BJ (cell line): ENCODE results near the gene TTLL5. TPM values are rescaled to one million over a fixed set of nuclear protein-coding genes. Genes with fewer than 3 reads are reported as not detected.
A peak's percentile ranks its signal among the peaks of the same experiment; 100 is the strongest.

ENCODE experiments used
- CTCF ChIA-PET: fragments of 350-600 bp; formaldehyde crosslinking; extraction: SDS; loops from one replicate; lab custom pipeline; 2021; ENCODE audit warnings: antibody characterized with exemption, inconsistent platforms; lab: Yijun Ruan, JAX
- POLR2A ChIA-PET: fragments of 300-600 bp; sonication (Branson Sonifier 250); formaldehyde crosslinking; extraction: SDS; loops from one replicate; lab custom pipeline; 2021; ENCODE audit warnings: antibody characterized with exemption; lab: Charles Lee
- DNase-seq: peaks from one replicate; pipeline ENCODE4 v3.0.0-alpha.2; 2011; ENCODE audit warnings: low read depth
- H3K27me3 ChIP-seq: 2 replicates; pipeline ENCODE4 v1.6.0; 2011; ENCODE audit warnings: low read length; ENCODE audit not compliant: control insufficient read depth, insufficient read depth
- H3K36me3 ChIP-seq: 2 replicates; pipeline ENCODE4 v1.5.1; 2011; ENCODE audit warnings: low read length; ENCODE audit not compliant: control insufficient read depth, insufficient read depth
- H3K4me3 ChIP-seq: 2 replicates; pipeline ENCODE4 v1.5.1; 2011; ENCODE audit warnings: low read depth, mild to moderate bottlenecking, control low read depth, low read length
- CTCF ChIP-seq: IDR thresholded peaks from 2 replicates; pipeline ENCODE4 v1.5.1; 2011; ENCODE audit warnings: low read depth, mild to moderate bottlenecking, control low read depth, inconsistent platforms, low read length, moderate library complexity; ENCODE audit not compliant: insufficient read depth
- polyA minus RNA-seq: library from RNA; depleted of rRNA, polyadenylated mRNA; stranded (reverse); fragments of >200 nt; gene quantifications from 2 replicates; pipeline ENCODE4 v1.2.3, GENCODE V29; 2011; rRNA and poly(A)+ RNA removed
- polyA plus RNA-seq: library from polyadenylated mRNA; depleted of rRNA; stranded (reverse); fragments of >200 nt; gene quantifications from 2 replicates; pipeline ENCODE4 v1.2.3, GENCODE V29; 2011; rRNA removed

Gene TTLL5
- polyA plus RNA-seq (9.9 and 12.3 TPM in 2 replicates), polyA minus RNA-seq (14.0 and 18.4 TPM in 2 replicates)

- DNase-seq = peak; percentile 95
- ChIA-PET POLR2A (interaction anchor here (0.5 to 0.7 kb wide), 5 partner anchors 12 to 476 kb away, joined by 3 to 6 read pairs (median 5); no protein-coding TSS in a partner anchor), CTCF (interaction anchor here (0.8 to 16.2 kb wide), 7 partner anchors 8 to 319 kb away, joined by 3 to 480 read pairs (median 6); partner anchors contain the start of gene FLVCR2)
- H3K36me3 ChIP-seq = no peaks in the 10 kb centered on the region
- no peak for TF ChIP-seq CTCF
- H3K27me3 ChIP-seq = no peaks in the 10 kb centered on the region
- peak within 1 kb of the TSS; percentile 93 for H3K4me3 ChIP-seq
Measured at GRCh38 chr14:75660630-75661498, at the start of gene TTLL5, which contains the start of gene ERG28. TSS of gene TTLL5 (plus strand) at chr14:75661246. CDS start at chr14:75663150, 1,904 bp downstream. TSS of gene ERG28 (minus strand) at chr14:75660876. CDS start at chr14:75657502, 3,374 bp downstream.

GRCh38 chr14:75612157-75612556 lies 48.9 kb upstream of the TTLL5 start:
- TF ChIP-seq CTCF = no peak
- peaks cover 11% of the 10 kb centered on the region for H3K27me3 ChIP-seq
- DNase-seq = no peak
- ChIA-PET CTCF (interaction anchor here (2.7 to 2.8 kb wide), 2 partner anchors 13 to 42 kb away, joined by 7 to 15 read pairs; no protein-coding TSS in a partner anchor), POLR2A (no interaction called here)
- no peaks in the 10 kb centered on the region for H3K36me3 ChIP-seq
- H3K4me3 ChIP-seq = no peak overlapping the region

- H3K36me3 ChIP-seq = no peaks in the 10 kb centered on the region
- DNase-seq = no peak
- peaks cover 11% of the 10 kb centered on the region for H3K27me3 ChIP-seq
- no peak for TF ChIP-seq CTCF
- H3K4me3 ChIP-seq = no peak overlapping the region
- POLR2A ChIA-PET = no interaction called here
- CTCF ChIA-PET = interaction anchor here (0.7 to 1.0 kb wide), 2 partner anchors 34 to 38 kb away, joined by 3 read pairs; no protein-coding TSS in a partner anchor
Measured at GRCh38 chr14:75614179-75614578, 46.9 kb upstream of the TTLL5 start.

- Histone ChIP-seq H3K4me3 (no peak overlapping the region), H3K27me3 (peaks cover 9% of the 10 kb centered on the region), H3K36me3 (no peaks in the 10 kb centered on the region)
- POLR2A ChIA-PET = no interaction called here
- no peak for TF ChIP-seq CTCF
- no peak for DNase-seq
- CTCF ChIA-PET = interaction anchor here (1.0 to 1.1 kb wide), 2 partner anchors 33 to 37 kb away, joined by 3 read pairs; partner anchors contain the start of gene FLVCR2
Measured at GRCh38 chr14:75615200-75615599, 45.8 kb upstream of the TTLL5 start.

- POLR2A ChIA-PET = no interaction called here
- Histone ChIP-seq H3K4me3 (no peak overlapping the region), H3K27me3 (no peaks in the 10 kb centered on the region; the same call in 1 of the 2 replicates), H3K36me3 (no peaks in the 10 kb centered on the region)
- no peak for DNase-seq
- TF ChIP-seq CTCF = no peak
- CTCF ChIA-PET = interaction anchor here (1.3 to 2.0 kb wide), 2 partner anchors 19 to 59 kb away, joined by 4 to 6 read pairs; no protein-coding TSS in a partner anchor
Measured at GRCh38 chr14:75619548-75619947, 41.5 kb upstream of the TTLL5 start.
